K562 (cell line): ENCODE measurements around the gene WDR47. TPM values are rescaled to one million over a fixed set of nuclear protein-coding genes. Genes with fewer than 3 reads are reported as not detected.

Experiments used
- BACH1 ChIP-seq: fragments of 200-800 bp; sonication (Bioruptor generic); IDR thresholded peaks from 2 replicates; pipeline ENCODE4 v1.6.1; 2016; ENCODE audit warnings: missing genetic modification characterization, missing compliant biosample characterization
- CBX8 ChIP-seq: fragments of 200-600 bp; sonication (generic); IDR thresholded peaks from 2 replicates; pipeline ENCODE4 v1.6.1; 2012; ENCODE audit warnings: borderline replicate concordance, mixed run types, low read depth, mild to moderate bottlenecking, moderate library complexity, mixed read lengths, low read length, control low read depth, inconsistent platforms; ENCODE audit not compliant: poor library complexity, severe bottlenecking; ENCODE audit errors: extremely low read depth
- ESRRB ChIP-seq: fragments of 250-450 bp; sonication (Bioruptor Pico); IDR thresholded peaks from 2 replicates; pipeline ENCODE4 v1.5.0; 2020; ENCODE audit warnings: mild to moderate bottlenecking, moderate library complexity, borderline replicate concordance
- FOXA1 ChIP-seq: fragments of 450-650 bp; IDR thresholded peaks from 2 replicates; pipeline ENCODE4 v1.6.1; 2016; ENCODE audit warnings: mild to moderate bottlenecking, borderline replicate concordance
- HNRNPL ChIP-seq: fragments of 200-400 bp; formaldehyde crosslinking; IDR thresholded peaks from 2 replicates; pipeline ENCODE4 v1.6.1; 2017; ENCODE audit warnings: low read depth, mild to moderate bottlenecking, low read length
- KLF1 ChIP-seq: fragments of 450-650 bp; IDR thresholded peaks from 2 replicates; pipeline ENCODE4 v1.6.1; 2016; ENCODE audit warnings: missing genetic modification characterization, missing compliant biosample characterization
- MAFG ChIP-seq: fragments of 450-650 bp; conservative IDR thresholded peaks from 2 replicates; pipeline ENCODE4 v1.6.1; 2016; ENCODE audit warnings: missing genetic modification characterization, missing compliant biosample characterization
- MCM2 ChIP-seq: fragments of 450-650 bp; IDR thresholded peaks from 2 replicates; pipeline ENCODE4 v1.6.1; 2017; ENCODE audit warnings: low read depth, mild to moderate bottlenecking
- NFATC3 ChIP-seq: fragments of 450-650 bp; IDR thresholded peaks from 2 replicates; pipeline ENCODE4 v1.6.1; 2017; ENCODE audit warnings: mild to moderate bottlenecking
- NFIX ChIP-seq: fragments of 250-450 bp; sonication (Bioruptor Pico); IDR thresholded peaks from 2 replicates; pipeline ENCODE4 v1.4.0; 2020; ENCODE audit warnings: low read depth, mild to moderate bottlenecking, moderate library complexity
- RB1 ChIP-seq: fragments of 450-650 bp; IDR thresholded peaks from 2 replicates; pipeline ENCODE4 v1.6.1; 2017; ENCODE audit warnings: low read depth, mild to moderate bottlenecking
- SMARCA4 ChIP-seq: fragments of 450-650 bp; IDR thresholded peaks from 2 replicates; pipeline ENCODE4 v1.6.1; 2016
- SOX6 ChIP-seq: fragments of 450-650 bp; IDR thresholded peaks from 2 replicates; pipeline ENCODE4 v1.6.1; 2014; ENCODE audit warnings: mild to moderate bottlenecking
- SP2 ChIP-seq: IDR thresholded peaks from 2 replicates; pipeline ENCODE4 v1.6.1; 2011; ENCODE audit warnings: mild to moderate bottlenecking, low read depth, low read length, moderate library complexity; ENCODE audit not compliant: poor library complexity, severe bottlenecking; ENCODE audit errors: extremely low read depth
- SRSF7 ChIP-seq: fragments of 200-400 bp; formaldehyde crosslinking; optimal IDR thresholded peaks from 2 replicates; pipeline ENCODE3; 2017; ENCODE audit warnings: mild to moderate bottlenecking, low read depth, low read length
- ZNF444 ChIP-seq: fragments of 250-450 bp; sonication (Bioruptor Pico); IDR thresholded peaks from 2 replicates; pipeline ENCODE4 v1.4.0; 2020; ENCODE audit warnings: mild to moderate bottlenecking, moderate library complexity
- polyA plus RNA-seq, 8 experiments: library from polyadenylated mRNA; depleted of rRNA in 4 of 8; stranded (reverse) in 5 of 8; unstranded in 3 of 8; fragments of >200 nt; fragmentation: Nextera tagmentation in 2 of 8; fragmentation: Illumina TruSeq in 1 of 8; extraction: Ambion mirVana in 2 of 8; extraction: Trizol in 1 of 8; gene quantifications; 2 replicates each; pipeline versions ENCODE4 v1.2.1 to v1.2.3, GENCODE V29; 2011 to 2014; ENCODE audit warnings: inconsistent platforms in 1 of 8, missing spikeins in 1 of 8
- total RNA-seq, 7 experiments: library from RNA; depleted of rRNA in 6 of 7; stranded (reverse); fragments of >200 nt in 6 of 7; fragmentation: Illumina TruSeq in 2 of 7; extraction: Trizol in 2 of 7; gene quantifications; 2 replicates each; pipeline versions ENCODE4 v1.2.1 to v1.2.3, GENCODE V29; 2011 to 2021; ENCODE audit warnings: low replicate concordance in 1 of 7
- TF ChIP-seq, protein P1 (sequence below), 2 experiments: fragments of 450-650 bp in 1 of 2; sonication (generic) in 1 of 2; formaldehyde crosslinking in 1 of 2; IDR thresholded peaks; 2 replicates each; pipeline versions ENCODE4 v1.7.1 to v1.9.0; 2016 to 2022; ENCODE audit warnings: inconsistent platforms in 1 of 2, mild to moderate bottlenecking in 1 of 2, missing genetic modification reagents in 1 of 2
- TF ChIP-seq, protein P2 (sequence below): sonication (generic); formaldehyde crosslinking; IDR thresholded peaks from 2 replicates; pipeline ENCODE4 v1.4.0; 2020; ENCODE audit warnings: mild to moderate bottlenecking, missing genetic modification reagents

WDR47 gene
- total and polyA plus RNA-seq, 9 of the 15 experiments (the other 6 are each of a cell fraction or from before 2014, with no cell fraction given) = 1.3 to 10.1 (median 4.9) TPM

DNA sequence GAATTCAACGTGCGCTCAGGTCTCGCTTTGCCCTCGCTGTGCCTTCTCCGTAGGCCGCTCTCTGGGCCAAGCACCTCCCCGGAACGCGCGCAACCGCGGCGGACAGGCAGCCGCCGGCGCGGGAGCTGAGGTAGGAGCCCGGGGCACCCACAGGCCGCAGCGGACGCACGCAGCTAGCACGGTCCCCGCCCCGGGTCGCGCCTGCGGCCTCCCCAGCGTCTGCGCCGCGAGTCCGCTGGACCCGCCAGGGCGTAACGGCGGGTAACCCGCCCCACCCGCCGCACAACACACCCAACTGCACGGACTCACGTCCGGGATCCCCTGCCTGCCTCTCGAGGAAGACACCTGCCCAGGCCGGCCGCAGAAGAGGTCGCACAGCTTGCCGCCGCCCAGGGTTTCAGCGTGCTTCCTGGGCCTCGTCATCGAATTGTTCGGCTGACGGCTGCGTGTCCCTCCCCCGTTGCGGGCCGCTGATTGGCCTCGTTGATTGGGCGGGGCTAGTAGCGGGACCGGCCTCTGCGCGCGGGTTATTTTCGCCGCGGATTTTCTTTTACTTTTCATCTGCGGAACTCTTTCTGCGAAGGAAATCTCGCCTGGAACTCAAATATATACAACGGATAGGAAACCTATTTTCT lies 78.7 kb downstream of the WDR47 start, which contains the start of gene CLCC1 (continued):
- TF ChIP-seq, protein P1, sequence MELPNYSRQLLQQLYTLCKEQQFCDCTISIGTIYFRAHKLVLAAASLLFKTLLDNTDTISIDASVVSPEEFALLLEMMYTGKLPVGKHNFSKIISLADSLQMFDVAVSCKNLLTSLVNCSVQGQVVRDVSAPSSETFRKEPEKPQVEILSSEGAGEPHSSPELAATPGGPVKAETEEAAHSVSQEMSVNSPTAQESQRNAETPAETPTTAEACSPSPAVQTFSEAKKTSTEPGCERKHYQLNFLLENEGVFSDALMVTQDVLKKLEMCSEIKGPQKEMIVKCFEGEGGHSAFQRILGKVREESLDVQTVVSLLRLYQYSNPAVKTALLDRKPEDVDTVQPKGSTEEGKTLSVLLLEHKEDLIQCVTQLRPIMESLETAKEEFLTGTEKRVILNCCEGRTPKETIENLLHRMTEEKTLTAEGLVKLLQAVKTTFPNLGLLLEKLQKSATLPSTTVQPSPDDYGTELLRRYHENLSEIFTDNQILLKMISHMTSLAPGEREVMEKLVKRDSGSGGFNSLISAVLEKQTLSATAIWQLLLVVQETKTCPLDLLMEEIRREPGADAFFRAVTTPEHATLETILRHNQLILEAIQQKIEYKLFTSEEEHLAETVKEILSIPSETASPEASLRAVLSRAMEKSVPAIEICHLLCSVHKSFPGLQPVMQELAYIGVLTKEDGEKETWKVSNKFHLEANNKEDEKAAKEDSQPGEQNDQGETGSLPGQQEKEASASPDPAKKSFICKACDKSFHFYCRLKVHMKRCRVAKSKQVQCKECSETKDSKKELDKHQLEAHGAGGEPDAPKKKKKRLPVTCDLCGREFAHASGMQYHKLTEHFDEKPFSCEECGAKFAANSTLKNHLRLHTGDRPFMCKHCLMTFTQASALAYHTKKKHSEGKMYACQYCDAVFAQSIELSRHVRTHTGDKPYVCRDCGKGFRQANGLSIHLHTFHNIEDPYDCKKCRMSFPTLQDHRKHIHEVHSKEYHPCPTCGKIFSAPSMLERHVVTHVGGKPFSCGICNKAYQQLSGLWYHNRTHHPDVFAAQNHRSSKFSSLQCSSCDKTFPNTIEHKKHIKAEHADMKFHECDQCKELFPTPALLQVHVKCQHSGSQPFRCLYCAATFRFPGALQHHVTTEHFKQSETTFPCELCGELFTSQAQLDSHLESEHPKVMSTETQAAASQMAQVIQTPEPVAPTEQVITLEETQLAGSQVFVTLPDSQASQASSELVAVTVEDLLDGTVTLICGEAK (IDR thresholded peaks at IDR 0.05) = no peak; the same call in none of the 2 replicates
- TF ChIP-seq, protein P1 (CRISPR knock-in tag; IDR thresholded peaks at IDR 0.05) = no peak
- no peak for TF ChIP-seq NFATC3
- no peak for TF ChIP-seq ESRRB (CRISPR knock-in tag)
- TF ChIP-seq HNRNPL = peak; percentile 66
- no peak for TF ChIP-seq FOXA1
- no peak for TF ChIP-seq MCM2
- TF ChIP-seq SMARCA4 = no peak
- TF ChIP-seq RB1 = peak; percentile 83
- no peak for TF ChIP-seq BACH1 (tag)
- no peak for TF ChIP-seq SRSF7
- no peak for TF ChIP-seq MAFG (tag)
- TF ChIP-seq NFIX (CRISPR knock-in tag) = no peak
- TF ChIP-seq KLF1 (tag) = peak; percentile 87
- no peak for TF ChIP-seq ZNF444 (CRISPR knock-in tag)
- no peak for TF ChIP-seq CBX8
- TF ChIP-seq SP2 = peak; percentile 14
- peak; percentile 55; the same call in 1 of the 2 replicates for TF ChIP-seq SOX6
- TF ChIP-seq, protein P2, sequence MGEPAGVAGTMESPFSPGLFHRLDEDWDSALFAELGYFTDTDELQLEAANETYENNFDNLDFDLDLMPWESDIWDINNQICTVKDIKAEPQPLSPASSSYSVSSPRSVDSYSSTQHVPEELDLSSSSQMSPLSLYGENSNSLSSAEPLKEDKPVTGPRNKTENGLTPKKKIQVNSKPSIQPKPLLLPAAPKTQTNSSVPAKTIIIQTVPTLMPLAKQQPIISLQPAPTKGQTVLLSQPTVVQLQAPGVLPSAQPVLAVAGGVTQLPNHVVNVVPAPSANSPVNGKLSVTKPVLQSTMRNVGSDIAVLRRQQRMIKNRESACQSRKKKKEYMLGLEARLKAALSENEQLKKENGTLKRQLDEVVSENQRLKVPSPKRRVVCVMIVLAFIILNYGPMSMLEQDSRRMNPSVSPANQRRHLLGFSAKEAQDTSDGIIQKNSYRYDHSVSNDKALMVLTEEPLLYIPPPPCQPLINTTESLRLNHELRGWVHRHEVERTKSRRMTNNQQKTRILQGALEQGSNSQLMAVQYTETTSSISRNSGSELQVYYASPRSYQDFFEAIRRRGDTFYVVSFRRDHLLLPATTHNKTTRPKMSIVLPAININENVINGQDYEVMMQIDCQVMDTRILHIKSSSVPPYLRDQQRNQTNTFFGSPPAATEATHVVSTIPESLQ = peak; percentile 95; the same call in 1 of the 2 replicates
